MCF 10A (cell line): ENCODE results near the gene CRY1. TPM values are rescaled to one million over a fixed set of nuclear protein-coding genes. Genes with fewer than 3 reads are reported as not detected.

Experiments used
- BruUV-seq: library from RNA; stranded (reverse); fragments of 400-500 nt; replicated peaks from 2 replicates; lab custom pipeline; 2021; lab: Mats Ljungman, UMichigan
- CTCF ChIA-PET: fragments of 300-600 bp; sonication (Branson Sonifier 250); formaldehyde crosslinking; extraction: SDS; loops from one replicate; lab custom pipeline; 2021; ENCODE audit warnings: antibody characterized with exemption, inconsistent platforms; lab: Yijun Ruan, JAX
- POLR2A ChIA-PET: fragments of 300-600, 350-650 bp; sonication (Branson Sonifier 250); formaldehyde crosslinking; extraction: SDS; loops from one replicate; lab custom pipeline; 2020; ENCODE audit warnings: antibody characterized with exemption, inconsistent platforms; lab: Yijun Ruan, JAX
- DNase-seq: peaks from one replicate; pipeline ENCODE4 v3.0.0-alpha.2; 2018; ENCODE audit not compliant: unreplicated experiment
- H3K27ac Mint-ChIP-seq: one replicate; pipeline ENCODE4 v1.8.0; 2022; ENCODE audit warnings: mild to moderate bottlenecking, low read depth, mixed read lengths; ENCODE audit not compliant: unreplicated experiment
- H3K27me3 Mint-ChIP-seq: one replicate; pipeline ENCODE4 v1.8.0; 2022; ENCODE audit warnings: mixed read lengths; ENCODE audit not compliant: insufficient read depth, unreplicated experiment
- H3K36me3 Mint-ChIP-seq: one replicate; pipeline ENCODE4 v1.8.0; 2022; ENCODE audit warnings: mild to moderate bottlenecking, moderate library complexity, mixed read lengths; ENCODE audit not compliant: insufficient read depth, unreplicated experiment
- H3K4me1 Mint-ChIP-seq: one replicate; pipeline ENCODE4 v1.8.0; 2022; ENCODE audit warnings: mixed read lengths; ENCODE audit not compliant: insufficient read depth, unreplicated experiment
- H3K4me3 Mint-ChIP-seq: one replicate; pipeline ENCODE4 v1.8.0; 2022; ENCODE audit warnings: mild to moderate bottlenecking, moderate library complexity, mixed read lengths; ENCODE audit not compliant: unreplicated experiment
- H3K9me3 Mint-ChIP-seq: one replicate; pipeline ENCODE4 v1.8.0; 2022; ENCODE audit warnings: mixed read lengths; ENCODE audit not compliant: unreplicated experiment
- CTCF ChIP-seq: fragments of 200-600 bp; IDR thresholded peaks from one replicate; pipeline ENCODE4 v1.8.0; 2022; ENCODE audit warnings: antibody characterized with exemption, mild to moderate bottlenecking; ENCODE audit not compliant: unreplicated experiment
- intact Hi-C: fragments of 100-400 bp; cut with micrococcal nuclease; formaldehyde crosslinking; loops from 2 replicates; pipeline ENCODE4 v1.14.1; 2022
- total RNA-seq: library from RNA; stranded (reverse); gene quantifications from 2 replicates; pipeline ENCODE4 v1.2.3, GENCODE V29; 2022

CRY1 gene
- total RNA-seq, 1 experiment from 2014 or later, result 11.6 TPM

GRCh38 chr12:107033758-107034739 is 59.3 kb downstream of the CRY1 start:
- intact Hi-C loops, result no loop called here
- no peak for TF ChIP-seq CTCF
- Mint-ChIP-seq H3K4me3 (no peak overlapping the region), H3K27ac (no peak overlapping the region), H3K9me3 (peaks cover 11% of the 10 kb centered on the region), H3K36me3 (no peaks in the 10 kb centered on the region), H3K4me1 (peaks cover 5% of the 10 kb centered on the region), H3K27me3 (no peaks in the 10 kb centered on the region)
- no TSS peak for BruUV-seq
- no peak for DNase-seq
- ChIA-PET POLR2A (no interaction called here), CTCF (interaction anchor here (0.6 kb wide), 1 partner anchor 648 kb away, joined by 5 read pairs; no protein-coding TSS in a partner anchor)

GRCh38 chr12:107032266-107032665 is 61.1 kb downstream of the CRY1 start:
- peaks cover 11% of the 10 kb centered on the region for H3K9me3 Mint-ChIP-seq

GRCh38 chr12:107031061-107031460 is 62.3 kb downstream of the CRY1 start:
- no peaks in the 10 kb centered on the region for H3K27me3 Mint-ChIP-seq
- no peak for TF ChIP-seq CTCF
- H3K27ac Mint-ChIP-seq, result peak overlapping the region; percentile 65
- peaks cover 5% of the 10 kb centered on the region for H3K4me1 Mint-ChIP-seq
- intact Hi-C loops, result no loop called here
- H3K36me3 Mint-ChIP-seq, result no peaks in the 10 kb centered on the region
- ChIA-PET POLR2A (no interaction called here), CTCF (interaction anchor here (0.6 kb wide), 1 partner anchor 62 kb away, joined by 4 read pairs; no protein-coding TSS in a partner anchor)
- H3K4me3 Mint-ChIP-seq, result no peak overlapping the region
- peaks cover 1% of the 10 kb centered on the region for H3K9me3 Mint-ChIP-seq
- no peak for DNase-seq
- no TSS peak for BruUV-seq

More at GRCh38 chr12:107032266-107032665, 61.1 kb downstream of the CRY1 start:
- Mint-ChIP-seq H3K4me3 (no peak overlapping the region), H3K36me3 (no peaks in the 10 kb centered on the region), H3K27me3 (no peaks in the 10 kb centered on the region), H3K27ac (no peak overlapping the region), H3K4me1 (peaks cover 5% of the 10 kb centered on the region)
- intact Hi-C loops, result no loop called here
- TF ChIP-seq CTCF, result no peak
- ChIA-PET POLR2A (no interaction called here), CTCF (no interaction called here)
- BruUV-seq, result no TSS peak
- DNase-seq, result no peak

- CTCF ChIA-PET, result interaction anchor here (0.6 to 0.9 kb wide), 3 partner anchors 50 to 1612 kb away, joined by 3 to 4 read pairs (median 3); no protein-coding TSS in a partner anchor
- H3K9me3 Mint-ChIP-seq, result no peaks in the 10 kb centered on the region
- POLR2A ChIA-PET, result interaction anchor here (0.8 kb wide), 1 partner anchor 10 kb away, joined by 5 read pairs; no protein-coding TSS in a partner anchor
- no peaks in the 10 kb centered on the region for H3K36me3 Mint-ChIP-seq
- no peak overlapping the region for H3K4me3 Mint-ChIP-seq
- no peak overlapping the region for H3K27ac Mint-ChIP-seq
- intact Hi-C loops, result no loop called here
- H3K27me3 Mint-ChIP-seq, result no peaks in the 10 kb centered on the region
- TF ChIP-seq CTCF, result no peak
- H3K4me1 Mint-ChIP-seq, result peaks cover 7% of the 10 kb centered on the region
- BruUV-seq, result no TSS peak
- DNase-seq, result no peak
Measured at GRCh38 chr12:107029081-107029480, 64.3 kb downstream of the CRY1 start.
